LNCaP clone FGC (cell line): Measurements from ENCODE around the gene DHRS12.
A peak's percentile ranks its signal among the peaks of the same experiment; 100 is the strongest.

ENCODE experiments used
- DNase-seq: peaks from one replicate; pipeline ENCODE4 v3.0.0-alpha.2; 2011; ENCODE audit warnings: low read depth
- H3K4me3 ChIP-seq: 2 replicates; pipeline ENCODE4 v1.5.1; 2011; ENCODE audit warnings: mild to moderate bottlenecking, low read depth, low read length, control low read depth
- TF ChIP-seq, protein P1 (sequence below): IDR thresholded peaks from 2 replicates; pipeline ENCODE4 v1.5.1; 2012; ENCODE audit warnings: mild to moderate bottlenecking; ENCODE audit not compliant: control insufficient read depth, insufficient read depth; ENCODE audit errors: extremely low read depth

Gene DHRS12, protein sequence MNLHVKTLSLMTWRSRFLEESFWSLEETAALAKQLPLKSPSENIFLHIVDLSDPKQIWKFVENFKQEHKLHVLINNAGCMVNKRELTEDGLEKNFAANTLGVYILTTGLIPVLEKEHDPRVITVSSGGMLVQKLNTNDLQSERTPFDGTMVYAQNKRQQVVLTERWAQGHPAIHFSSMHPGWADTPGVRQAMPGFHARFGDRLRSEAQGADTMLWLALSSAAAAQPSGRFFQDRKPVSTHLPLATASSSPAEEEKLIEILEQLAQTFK

DNA sequence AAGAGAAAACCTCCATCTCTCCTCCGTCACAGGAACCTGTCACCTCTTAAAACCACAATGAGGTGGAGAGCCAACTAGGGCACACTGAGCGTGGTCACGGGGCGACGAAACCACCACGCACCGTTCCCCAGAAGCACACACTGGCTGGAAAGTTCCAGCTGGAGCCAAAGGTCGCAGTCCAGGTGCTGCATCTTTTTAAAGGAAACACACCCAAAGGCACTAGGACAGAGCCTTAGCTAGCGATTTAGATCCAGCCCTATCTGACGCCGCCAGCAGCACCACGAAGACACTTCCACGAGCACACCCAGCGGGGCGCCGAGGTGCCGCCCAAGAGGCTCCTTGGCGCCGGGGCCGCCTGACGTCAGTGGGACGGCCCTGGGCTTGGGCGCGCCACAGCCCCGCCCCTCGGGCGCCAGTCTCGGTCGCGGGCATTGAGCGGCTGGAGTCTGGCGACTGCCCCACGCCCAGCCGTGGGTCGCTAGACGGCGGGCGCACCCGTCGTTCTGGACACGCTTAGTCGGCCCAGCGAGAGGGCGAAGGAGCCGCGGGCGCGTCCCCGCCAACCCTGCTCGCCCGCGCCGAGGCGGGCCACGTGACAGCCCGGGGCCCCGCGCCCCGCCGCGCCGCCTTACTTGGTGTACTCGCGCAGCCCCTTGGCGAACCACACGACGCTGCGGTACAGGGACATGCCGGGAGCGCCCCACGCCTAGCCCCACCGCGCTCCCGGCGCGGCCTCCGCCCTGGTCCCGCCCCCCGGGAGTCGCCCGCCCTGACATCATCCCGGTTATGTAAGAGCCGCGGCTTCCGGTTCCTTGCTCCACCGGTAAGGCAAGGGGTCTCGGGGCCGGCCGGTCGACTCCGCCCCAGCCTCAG, at the start of gene DHRS12:
Gene DHRS12, minus strand, starts transcription at position 742 of the 873 bp plus-strand sequence. CDS start 4,504 bp downstream, outside the sequence.
- H3K4me3 ChIP-seq: peak within 1 kb of the TSS; percentile 64
- DNase-seq: peak; percentile 54
- TF ChIP-seq, protein P1, sequence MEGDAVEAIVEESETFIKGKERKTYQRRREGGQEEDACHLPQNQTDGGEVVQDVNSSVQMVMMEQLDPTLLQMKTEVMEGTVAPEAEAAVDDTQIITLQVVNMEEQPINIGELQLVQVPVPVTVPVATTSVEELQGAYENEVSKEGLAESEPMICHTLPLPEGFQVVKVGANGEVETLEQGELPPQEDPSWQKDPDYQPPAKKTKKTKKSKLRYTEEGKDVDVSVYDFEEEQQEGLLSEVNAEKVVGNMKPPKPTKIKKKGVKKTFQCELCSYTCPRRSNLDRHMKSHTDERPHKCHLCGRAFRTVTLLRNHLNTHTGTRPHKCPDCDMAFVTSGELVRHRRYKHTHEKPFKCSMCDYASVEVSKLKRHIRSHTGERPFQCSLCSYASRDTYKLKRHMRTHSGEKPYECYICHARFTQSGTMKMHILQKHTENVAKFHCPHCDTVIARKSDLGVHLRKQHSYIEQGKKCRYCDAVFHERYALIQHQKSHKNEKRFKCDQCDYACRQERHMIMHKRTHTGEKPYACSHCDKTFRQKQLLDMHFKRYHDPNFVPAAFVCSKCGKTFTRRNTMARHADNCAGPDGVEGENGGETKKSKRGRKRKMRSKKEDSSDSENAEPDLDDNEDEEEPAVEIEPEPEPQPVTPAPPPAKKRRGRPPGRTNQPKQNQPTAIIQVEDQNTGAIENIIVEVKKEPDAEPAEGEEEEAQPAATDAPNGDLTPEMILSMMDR: peak; percentile 15; the same call in 1 of the 2 replicates

DNA sequence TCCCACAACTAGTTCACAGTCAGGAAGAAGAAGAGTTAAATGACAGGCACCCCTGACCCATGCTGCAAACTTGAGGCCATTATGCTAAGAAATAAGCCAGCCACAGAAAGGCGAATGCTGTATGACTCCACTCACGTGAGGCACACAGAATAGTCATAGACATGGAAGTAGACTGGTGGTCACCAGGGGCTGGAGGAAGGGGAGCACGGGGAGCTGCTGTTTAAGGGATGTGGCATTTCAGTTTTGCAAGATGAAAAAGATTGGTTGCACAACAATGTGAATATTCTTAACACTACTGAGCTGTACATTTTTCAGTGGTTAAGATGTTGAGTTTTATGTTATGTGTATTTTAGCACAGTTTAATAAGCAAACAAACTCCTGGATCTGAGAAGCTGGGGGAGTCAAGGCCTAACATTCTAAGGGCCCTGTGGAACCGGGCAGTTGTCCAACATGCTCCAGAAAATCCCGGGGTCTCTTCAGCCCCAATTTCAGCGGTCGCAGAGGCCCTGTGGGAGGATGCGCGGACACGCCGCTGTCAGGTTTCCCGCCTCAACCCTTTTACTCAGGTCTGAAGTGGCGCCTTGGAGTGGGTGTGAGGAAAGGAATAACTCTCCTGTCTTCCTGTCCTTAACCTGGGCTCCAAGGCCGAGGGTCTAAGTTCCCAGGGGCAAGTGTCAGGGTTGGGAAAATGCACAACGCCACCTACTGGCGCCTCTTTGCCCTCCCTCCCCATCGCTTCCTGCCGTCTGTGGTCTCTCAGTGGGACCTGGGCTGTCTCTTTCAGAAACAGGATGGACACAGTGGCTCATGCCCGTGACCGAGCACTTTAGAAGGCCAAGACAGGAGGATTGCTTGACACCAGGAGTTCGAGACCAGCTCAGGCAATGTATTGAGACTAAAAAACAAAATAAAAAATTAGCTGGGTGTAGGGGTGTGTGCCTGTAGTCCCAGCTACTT, 45.5 kb upstream of the DHRS12 start:
- TF ChIP-seq, protein P1: peak; percentile 44
- no peak for DNase-seq
- no peak overlapping the region for H3K4me3 ChIP-seq

DNA sequence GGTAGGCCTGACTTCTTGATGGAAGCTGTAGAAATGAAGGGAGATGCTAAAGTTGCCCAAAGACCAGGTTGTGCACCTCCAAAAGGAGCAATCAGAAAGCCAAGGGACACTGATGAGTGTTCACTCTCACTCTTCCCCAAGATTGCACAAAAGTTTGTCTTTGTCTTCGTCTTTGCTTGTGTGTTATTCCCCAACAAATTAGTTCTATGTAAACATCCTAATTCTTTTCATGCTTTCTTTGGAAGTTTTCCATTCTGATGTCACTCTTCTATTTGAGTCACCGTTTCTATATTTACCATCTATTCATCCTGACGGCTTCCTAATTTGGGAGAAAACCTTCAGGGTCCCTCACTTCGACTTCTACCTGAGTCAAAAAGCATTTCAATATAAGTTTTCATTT, 44.7 kb upstream of the DHRS12 start:
- H3K4me3 ChIP-seq: no peak overlapping the region
- TF ChIP-seq, protein P1: no peak
- DNase-seq: no peak

DNA sequence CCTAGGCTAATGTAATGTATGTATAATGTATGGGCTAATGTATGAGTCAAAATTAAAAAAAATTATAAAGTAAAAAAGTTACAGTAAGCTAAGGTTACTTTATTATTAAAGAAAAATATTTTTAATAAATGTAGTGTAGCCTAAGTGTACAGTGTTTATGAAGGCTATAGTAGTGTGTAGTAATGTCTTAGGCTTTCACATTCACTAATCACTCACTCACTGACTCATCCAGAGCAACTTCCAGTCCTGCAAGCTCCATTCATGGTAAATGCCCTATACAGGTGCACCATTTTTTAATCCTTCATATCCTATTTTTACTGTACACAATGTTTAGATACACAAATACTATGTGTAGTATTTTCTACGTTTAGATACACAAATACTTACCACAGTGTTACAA, 42.8 kb upstream of the DHRS12 start:
- H3K4me3 ChIP-seq: no peak overlapping the region
- TF ChIP-seq, protein P1: no peak
- DNase-seq: no peak

DNA sequence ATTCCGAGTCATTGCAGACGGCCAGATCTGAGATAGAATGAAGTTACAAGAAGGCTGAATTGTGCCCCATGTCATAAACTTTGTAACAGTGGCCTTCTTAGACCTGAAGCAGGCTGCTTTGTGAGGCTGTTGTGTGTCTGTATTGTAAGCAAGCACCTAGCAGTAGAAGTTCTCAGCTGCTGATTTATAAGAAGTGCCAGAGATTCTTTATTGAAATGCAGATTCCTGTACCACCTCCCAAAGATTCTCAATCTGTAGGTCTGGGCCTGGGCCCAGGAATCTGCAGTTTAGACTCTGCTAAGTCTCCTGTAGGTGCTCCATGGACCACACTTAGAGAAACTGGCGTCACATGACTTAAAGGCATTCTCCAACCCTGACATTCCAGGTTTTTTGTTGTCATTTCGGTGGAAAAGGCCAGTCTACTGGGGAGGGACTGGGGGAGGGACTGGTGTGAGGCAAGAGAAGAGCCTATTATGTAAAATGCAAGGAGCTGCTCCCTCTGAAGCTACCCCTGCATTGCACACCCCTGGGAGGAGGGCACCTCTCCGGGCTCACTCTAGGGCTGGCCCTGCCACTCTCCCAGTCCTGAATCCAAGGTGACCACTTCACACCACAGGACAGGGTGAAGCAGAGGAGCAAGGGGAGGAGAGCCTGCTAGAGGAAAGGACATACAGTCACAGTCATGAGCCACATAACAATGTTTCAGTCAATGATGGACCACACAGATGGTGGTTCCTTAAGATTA, 41.8 kb upstream of the DHRS12 start:
- DNase-seq: no peak

More for the DNA sequence above, 41.8 kb upstream of the DHRS12 start:
- H3K4me3 ChIP-seq: no peak overlapping the region
- TF ChIP-seq, protein P1: no peak
